Skeletal muscle cell (primary cell): Measurements from ENCODE around the gene ACAA2.
"Not testable (repeated sequence)": the region's sequence is repeated elsewhere in the genome, so short reads cannot be mapped to it uniquely, and the experiment has no call there.

Experiments
- DNase-seq: peaks from one replicate; pipeline ENCODE4 v3.0.0-alpha.2; 2010; ENCODE audit warnings: low read depth
- H3K4me3 ChIP-seq: 2 replicates; pipeline ENCODE4 v1.5.1; 2011; ENCODE audit warnings: low read depth, mild to moderate bottlenecking, control low read depth, low read length, moderate library complexity

ACAA2 gene

DNA sequence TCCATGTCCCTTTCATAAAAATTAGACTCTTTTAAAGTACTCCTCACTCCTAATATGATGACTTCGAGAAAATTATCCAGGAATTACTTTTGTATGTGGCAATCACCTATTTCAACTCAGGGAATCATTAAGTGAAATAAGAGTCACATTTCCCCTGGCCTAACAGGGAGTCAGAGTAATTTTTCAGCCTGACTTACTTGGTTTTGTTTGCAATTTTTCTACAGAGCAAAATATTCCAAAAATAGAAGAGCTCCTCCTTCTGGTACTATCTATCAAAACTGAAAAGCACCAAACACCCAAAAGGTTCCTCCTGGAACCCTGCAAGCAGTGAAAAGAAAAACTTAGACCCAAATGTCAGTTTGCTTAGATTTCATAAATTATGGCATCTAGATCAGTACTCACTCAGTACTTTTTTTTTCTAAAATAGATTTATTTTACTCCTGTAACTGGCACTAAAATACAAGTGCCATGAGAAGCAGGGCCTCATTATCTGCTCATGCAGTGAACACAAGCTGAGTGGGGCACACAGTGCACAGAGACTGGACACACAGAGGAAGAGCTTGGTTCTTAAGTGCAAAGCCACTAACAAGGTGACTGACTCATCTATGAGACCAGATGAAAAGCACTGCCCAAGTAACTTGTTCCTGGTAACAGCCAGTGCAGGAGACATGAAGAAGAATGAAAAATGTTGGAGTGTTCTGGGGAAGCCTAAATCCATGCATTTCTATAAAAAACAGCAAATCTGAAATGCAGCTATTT lies 28.7 kb downstream of the ACAA2 start:
- H3K4me3 ChIP-seq, result no peak overlapping the region
- no peak for DNase-seq

DNA sequence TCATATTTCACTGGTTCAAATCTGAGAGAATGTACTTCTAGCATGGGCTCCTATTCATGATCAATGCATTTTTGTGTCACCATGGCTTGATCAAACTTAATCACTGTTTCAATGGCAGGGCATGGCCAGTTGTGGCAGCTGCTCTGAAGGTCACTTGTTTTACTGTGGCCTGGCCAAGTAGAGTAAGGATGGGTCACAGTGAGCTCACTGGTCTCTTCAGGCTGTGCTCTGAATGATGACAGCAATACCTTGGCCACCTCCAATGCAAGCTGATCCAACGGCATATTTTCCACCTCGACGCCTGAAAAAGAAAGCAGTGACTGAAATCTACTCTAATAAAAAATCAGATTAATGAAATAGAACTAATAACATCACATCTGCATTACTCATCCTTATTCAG lies 29.7 kb downstream of the ACAA2 start:
- not testable (repeated sequence) for DNase-seq, H3K4me3 ChIP-seq

DNA sequence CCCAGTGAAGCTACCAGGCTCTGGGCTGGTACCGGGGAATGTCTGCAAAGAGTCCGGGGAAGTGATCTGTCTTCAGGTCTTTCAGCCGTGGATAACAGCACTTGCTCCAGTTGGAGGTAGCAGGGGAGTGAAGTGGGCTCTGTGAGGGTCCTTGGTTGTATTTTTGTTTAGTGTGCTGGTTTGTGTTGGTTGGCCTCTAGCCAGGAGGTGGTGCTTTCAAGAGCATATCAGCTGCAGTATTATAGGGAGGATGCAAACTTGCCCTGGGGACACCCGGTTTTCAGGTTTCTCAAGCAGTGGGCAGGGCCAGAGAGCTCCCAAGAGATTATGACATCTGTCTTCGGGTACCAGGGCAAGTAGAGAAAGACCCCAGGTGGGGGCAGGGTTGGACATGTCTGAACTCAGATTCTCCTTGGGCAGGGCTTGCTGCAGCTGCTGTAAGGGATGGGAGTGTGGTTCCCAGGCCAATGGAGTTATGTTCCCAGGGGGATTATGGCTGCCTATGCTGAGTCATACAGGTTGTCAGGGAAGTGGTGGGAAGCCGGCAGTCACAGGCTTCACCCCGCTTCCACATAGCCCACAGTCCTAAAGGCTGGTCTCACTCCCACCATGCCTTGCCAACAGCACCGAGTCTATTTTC lies 34.4 kb downstream of the ACAA2 start:
- DNase-seq, result no peak
- H3K4me3 ChIP-seq, result no peak overlapping the region

DNA sequence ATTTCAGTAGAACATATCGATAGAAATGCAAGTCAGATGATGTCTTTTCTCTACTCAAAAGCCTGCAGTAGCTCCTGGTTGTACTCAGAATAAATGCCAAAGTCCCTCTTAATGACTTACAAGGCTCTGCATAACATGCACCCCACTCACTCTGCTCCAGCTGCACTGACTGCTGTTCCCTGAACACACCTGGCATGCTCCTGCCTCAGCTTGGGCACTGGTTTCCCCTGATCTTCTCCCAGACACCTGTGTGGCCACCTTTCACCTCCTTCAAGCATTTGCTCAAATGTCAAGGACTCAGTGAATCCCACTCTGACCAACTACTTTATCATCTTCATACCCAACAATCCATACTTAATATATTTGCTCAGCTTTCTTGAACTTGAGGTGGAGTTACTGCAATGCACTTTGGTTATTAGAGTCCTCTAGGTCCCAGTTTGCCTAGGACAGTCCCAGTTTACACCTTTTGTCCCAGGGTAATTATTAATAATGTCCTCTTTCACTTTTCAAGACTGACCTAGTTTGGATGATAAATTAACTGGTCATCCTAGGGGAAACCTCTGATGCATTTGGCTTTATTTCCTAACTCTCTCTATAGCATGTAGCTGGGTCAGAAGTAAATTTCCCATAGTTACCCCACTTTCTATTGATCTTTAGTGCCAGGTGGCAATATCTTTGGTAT lies 44.1 kb downstream of the ACAA2 start:
- no peak for DNase-seq
- H3K4me3 ChIP-seq, result no peak overlapping the region

DNA sequence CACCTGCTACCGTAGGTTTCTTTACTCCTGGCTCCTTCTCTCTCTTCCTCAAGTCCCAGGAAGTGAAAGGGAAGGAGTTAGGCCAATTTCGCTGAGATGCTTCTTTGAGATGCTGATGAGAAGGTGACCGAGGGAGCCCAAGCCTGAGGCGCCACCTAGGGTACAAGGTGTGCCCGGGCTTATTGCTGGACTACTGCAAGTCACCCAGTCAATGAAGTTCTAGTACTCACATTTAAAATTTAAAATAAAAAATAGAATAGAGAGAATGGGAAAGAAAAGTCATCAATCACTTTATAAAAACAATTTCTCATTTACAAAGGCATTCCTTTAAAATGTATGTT lies 45.3 kb downstream of the ACAA2 start:
- H3K4me3 ChIP-seq, result no peak overlapping the region
- peak; percentile 42 for DNase-seq

DNA sequence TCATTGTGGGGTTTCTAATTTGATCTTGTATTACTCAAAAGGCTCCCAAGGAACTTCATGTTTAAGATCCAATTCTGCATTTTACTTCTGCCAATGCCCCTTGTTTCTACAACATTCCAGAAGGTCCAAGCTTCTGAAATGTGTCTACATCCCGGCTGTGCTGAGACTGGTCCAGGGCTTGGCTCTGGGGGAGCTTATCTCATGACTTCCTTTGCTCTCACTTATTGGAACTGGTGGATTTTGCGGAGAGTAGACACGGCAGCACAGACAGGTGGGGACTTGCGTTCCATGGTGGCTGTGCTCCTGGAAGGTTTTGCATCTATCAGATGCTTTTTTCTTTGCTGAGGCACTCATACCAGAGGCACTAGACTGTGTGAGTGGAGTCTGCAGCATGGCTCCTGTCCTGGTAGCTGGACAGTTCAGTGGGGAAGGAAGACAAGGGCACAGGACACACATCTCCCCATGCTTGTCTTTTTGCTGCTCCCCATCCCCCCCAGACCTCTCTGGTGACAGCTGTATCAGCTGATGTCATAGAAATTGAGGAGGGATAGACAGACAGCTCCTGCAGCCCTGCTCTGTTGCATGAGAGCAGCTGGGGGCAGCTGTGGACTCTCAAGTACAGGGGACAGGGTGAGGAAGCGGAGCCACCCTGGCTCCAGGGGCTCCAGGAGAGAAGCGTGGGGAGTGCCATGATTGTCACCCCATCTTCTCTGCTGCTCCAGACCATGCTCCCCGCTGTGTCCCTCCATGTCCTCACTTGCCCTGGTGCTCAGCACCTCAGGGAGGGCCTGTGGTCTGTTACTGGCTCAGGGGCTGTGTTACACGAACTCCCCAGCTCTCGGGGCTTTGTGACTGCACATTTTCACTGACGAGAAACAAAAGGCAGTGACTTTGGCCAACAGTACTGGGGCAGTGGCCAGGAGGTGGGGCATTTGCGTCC lies 46.0 kb downstream of the ACAA2 start:
- H3K4me3 ChIP-seq, result no peak overlapping the region
- DNase-seq, result no peak

DNA sequence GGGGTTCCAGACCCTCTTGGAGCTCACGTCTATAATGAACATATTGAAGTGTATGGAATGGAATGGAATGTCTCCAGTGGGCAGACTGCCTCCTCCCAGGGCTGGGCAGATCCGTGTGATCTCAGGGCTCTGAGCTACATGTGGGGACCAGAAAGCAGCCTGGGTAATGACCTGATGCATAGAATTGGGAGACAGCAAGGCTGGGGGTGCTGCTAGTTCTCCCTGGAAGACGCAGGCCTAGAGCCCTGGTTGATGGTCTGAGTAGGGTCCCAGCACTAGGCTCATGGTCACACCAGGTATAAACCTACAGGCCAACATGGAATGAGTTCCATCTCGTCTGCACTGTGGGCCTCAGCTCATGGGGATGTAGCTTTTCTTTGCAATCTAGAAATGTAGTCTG lies 46.7 kb downstream of the ACAA2 start:
- DNase-seq, result no peak

DNA sequence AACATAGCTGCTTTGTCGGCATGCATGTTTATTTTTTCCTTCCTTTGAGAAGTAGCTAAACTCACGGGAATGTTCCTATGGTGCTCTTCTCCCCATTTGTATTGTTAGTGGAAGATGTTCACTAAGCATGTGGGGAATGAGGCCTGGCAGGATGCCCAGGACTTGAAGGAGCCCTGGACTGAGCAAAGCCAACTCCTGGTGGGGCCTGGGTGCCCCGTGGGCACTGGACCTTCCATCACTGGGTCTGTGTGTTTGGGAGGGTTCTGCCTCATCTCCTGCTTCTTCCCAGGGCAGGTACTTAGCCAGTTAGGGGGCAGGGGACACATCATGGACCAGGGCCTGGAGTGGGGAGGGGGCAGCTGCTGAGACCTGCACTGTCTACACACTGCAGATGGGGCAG lies 49.3 kb downstream of the ACAA2 start:
- peak; percentile 36 for DNase-seq

More for the DNA sequence above, 46.7 kb downstream of the ACAA2 start:
- no peak overlapping the region for H3K4me3 ChIP-seq

DNA sequence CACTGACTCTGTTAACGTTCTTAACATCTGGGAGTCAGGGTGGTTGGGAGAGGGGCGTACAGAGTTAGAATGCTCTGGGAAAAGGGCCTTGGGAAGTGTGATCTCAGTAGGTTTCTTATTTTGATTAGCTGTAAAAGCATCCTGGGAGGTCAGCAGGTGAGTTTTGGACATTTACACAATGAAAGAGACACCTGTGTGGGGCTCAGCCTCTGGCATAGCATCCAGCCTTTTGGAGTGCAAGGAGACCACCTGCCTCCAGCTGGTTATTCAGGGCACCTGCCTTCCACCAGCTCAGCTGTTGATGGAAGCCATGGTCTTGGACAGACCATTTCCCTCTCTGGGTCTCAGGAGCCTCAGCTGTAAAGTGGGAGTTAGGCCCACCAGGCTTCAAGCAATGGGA lies 49.7 kb downstream of the ACAA2 start:
- no peak for DNase-seq
- H3K4me3 ChIP-seq, result no peak overlapping the region

More for the DNA sequence above, 49.3 kb downstream of the ACAA2 start:
- H3K4me3 ChIP-seq, result no peak overlapping the region

DNA sequence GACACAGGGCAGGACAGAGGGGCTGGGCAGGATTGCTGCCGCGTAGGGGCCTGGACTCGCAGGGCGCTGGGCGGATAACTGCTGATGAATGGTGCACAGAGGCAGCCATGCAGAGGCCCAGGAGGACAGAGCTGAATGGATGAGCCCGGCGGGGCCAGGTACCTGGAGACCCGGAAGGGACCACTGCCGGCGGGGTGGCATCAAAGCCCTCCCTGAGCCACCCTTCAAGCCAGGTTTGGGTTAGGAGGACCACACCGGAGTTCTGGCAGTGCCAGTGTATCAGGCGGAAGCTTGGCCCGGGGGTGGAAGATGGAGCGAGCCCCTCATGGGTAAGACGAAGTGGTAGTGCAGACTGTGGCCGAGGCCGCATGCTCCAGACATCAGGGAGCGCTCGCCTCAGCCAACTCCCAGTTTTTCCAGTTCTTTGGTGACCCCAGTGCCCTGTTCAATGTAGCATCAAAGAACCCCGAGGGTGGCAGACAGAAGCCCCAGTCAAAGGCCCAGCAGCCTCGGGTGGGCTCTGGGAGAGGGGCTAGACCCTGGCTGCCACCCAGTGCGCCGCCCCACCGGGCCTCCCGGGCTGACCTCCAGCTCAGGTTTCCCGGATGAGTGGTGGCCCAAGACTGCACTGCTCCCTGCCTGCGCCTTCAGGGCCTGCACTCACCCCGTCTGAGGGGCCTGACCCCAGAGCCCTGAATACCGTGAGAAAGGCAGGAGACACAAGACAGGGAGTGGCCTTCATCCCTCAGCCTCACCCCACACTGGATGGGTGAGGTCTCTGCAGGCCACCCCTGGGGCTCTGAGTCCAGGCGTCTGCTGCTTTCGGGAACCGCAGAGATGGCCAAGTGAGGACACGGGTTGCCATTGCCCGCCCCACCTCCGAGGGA lies 50.9 kb downstream of the ACAA2 start:
- no peak for DNase-seq
- H3K4me3 ChIP-seq, result no peak overlapping the region

DNA sequence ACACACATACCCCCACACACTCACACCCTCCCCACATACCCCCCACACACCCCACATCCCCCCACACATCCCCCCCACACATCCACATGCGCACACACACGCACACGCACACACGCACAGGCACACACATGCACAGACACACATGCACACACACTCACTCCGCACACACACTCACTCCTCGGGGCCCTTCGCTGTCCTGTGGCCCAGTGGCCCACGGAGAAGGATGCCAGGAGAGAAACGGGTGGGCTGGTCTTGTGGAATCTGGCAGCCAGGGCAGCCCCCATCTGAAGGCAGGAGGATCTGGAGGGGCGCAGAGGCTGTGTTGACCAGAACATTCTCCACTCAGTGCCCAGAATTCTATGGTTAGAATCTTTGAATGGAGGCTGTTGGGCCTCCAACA lies 51.6 kb downstream of the ACAA2 start:
- no peak for DNase-seq

DNA sequence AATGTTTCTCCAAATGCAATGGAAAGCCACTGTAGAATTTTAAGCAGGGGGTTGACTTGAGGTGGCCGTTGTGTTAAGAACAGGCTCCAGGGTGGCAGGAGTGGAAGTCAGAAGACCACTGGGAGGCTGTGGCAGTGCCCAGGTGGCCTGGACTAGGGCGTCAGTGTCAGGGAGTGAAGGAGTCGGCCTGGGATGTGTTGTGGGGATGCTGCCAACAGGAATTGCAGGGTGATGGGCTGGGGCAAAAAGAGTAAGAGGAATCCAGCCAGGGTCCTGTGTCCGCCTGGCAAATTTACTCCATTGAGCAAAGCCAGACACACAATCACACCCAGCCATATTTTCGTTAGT lies 55.1 kb downstream of the ACAA2 start:
- DNase-seq, result no peak
- H3K4me3 ChIP-seq, result no peak overlapping the region

More for the DNA sequence above, 51.6 kb downstream of the ACAA2 start:
- H3K4me3 ChIP-seq, result no peak overlapping the region

DNA sequence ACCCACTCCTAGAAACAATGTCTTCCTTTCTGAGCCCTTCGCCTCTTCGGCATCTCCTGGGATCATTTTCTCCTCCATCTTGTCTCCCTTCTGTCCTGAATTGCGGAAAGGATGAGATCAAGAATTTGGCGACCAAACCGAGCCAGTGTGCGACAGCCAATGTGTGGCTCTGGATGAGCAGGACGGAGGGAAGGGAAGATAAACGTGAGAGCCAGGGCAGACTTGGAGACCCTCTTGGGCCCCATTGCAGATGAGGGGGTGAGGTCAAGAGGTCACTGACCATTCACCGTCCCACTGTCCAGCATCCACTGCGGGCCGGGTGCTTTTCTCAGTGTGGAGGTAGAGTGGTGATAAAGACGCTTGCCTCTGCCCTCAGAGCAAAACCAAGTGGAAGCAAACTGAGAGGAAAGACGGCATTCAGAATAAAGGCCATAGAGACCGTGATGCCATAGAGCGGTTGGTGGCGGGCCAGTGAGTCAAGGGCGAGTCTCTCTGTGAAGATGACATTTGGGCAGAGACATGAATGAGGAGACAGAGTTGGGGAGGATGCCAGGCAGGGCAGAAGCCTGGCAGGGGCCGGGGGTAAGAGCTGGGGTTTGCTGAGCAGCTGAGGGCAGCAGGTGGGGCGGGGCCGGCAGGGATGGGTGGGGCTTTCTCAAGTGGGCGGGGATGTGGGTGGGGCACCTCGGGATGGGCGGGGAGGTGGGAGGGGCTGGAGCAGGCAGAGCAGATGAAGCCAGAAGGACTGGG lies 55.6 kb downstream of the ACAA2 start:
- no peak overlapping the region for H3K4me3 ChIP-seq
- no peak for DNase-seq

DNA sequence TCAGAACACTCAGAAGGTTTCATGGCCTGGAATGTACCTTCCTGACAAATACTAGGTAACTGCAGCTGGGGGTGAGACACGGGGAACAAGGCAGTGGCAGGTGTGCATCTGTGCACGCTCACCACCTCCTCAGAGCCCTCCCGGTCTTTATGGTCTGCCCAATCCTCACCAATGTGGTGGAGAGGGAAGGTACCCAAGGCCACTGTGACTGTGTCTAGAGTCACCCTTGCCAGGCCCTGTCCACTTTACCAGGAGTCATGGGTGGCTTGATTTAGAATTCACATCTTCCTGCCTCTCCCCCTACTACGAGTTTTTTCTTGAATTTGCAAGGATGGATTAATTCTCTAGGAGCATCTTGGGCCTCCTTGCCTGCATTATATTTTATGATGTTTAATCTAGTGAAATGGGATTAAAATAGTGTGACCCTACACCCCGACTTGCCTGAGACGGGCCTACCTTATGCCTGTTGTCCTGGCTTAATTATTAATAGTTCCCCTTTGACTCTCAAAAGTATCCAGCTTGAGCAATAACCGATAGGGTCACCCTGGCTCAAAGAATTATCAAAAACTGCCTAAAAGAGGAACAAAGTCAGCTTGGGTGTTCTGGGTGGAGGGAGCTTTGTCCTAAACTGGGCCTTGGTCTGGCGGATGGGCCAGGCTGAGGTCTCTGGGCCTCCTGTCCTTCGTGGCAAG lies 56.5 kb downstream of the ACAA2 start:
- no peak for DNase-seq
- no peak overlapping the region for H3K4me3 ChIP-seq

DNA sequence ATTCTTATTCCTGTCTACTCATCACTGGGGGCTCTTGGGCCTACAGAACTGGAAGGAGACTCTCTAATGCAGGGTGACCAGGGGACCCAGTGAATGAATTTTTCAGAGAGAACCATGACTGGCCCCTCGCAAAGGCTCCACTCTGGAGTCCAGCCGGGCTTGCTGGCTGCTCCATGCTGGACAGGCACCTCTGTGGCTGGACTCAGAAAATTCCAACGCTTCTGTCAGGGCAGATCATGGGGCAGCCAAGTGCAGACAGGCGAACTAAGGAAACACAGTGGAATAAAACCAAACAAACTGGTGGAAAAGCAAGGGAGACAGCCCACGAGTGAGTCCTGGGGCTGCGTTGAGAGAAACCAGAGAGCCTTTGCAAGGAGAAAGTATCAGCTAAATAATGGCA lies 57.2 kb downstream of the ACAA2 start:
- no peak overlapping the region for H3K4me3 ChIP-seq
- no peak for DNase-seq

DNA sequence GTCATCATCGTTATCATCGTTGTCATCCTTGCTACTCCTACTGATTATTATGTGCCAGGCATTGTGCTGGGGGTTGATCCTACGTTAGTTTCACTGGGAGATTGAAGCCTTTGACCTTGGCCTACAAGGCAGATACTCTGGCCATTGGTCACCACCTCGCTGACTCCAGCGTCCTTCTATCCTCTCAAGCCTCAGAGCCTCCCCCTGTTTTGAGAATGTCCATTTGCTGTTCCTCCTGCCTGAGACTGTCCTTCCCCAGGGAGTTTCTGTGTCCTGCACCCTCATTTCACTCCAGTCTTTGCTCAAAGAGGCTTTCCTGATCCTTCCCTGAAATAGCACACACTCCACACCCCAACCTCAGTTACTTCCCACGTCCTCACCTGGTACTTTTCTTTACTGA lies 57.8 kb downstream of the ACAA2 start:
- H3K4me3 ChIP-seq, result no peak overlapping the region
- no peak for DNase-seq

DNA sequence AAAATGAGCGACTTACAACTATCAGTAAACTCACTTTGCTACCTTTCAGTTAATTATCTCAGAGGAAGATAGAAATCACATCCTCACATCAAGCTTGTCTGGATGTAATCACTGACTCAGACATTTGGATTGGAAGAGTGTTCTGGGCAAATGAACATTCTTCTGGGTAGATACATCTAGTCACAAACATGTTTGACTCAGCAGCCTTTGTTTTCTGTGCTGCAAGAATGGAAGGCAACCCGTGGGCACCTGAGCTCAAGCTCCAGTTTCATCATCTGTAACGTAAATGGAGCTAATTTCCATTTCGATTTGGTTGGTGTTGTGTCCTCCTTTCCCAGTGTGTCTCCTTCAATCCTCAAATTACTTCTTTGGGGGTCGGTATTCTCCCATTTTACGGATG lies 58.5 kb downstream of the ACAA2 start:
- DNase-seq, result no peak
- no peak overlapping the region for H3K4me3 ChIP-seq

DNA sequence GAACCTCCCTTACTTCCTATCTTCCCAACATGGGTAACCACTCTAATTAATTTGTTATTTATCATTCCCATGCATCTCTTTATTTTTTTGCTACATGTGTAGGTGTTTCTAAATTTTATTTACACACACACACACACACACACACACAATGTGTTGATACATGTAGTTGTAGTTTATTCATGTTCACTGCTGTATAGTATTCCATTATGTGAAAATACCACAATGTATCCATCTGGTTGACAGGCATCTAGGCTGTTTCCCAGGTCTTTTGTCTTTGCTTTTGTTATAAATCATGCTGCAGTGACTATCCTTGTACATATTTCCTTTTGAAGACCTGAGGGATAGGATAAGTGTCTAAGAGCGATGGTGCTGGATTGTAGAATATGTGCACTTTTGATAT lies 59.7 kb downstream of the ACAA2 start:
- no peak overlapping the region for H3K4me3 ChIP-seq
- no peak for DNase-seq
